H1 (cell line): ENCODE data around the gene GPR150. TPM values are rescaled to one million over a fixed set of nuclear protein-coding genes. Genes with fewer than 3 reads are reported as not detected.

Experiments used
- CTCF ChIA-PET: fragments of 300-600 bp; sonication (Branson Sonifier 250); formaldehyde crosslinking; loops from one replicate; lab custom pipeline; 2021; ENCODE audit not compliant: partially characterized antibody; lab: Charles Lee
- POLR2A ChIA-PET: fragments of 300-600 bp; sonication (Branson Sonifier 250); formaldehyde crosslinking; loops from one replicate; lab custom pipeline; 2021; ENCODE audit warnings: inconsistent platforms; ENCODE audit not compliant: partially characterized antibody; lab: Charles Lee
- DNase-seq, 2 experiments: peaks; one replicate each; pipeline versions ENCODE4 v3.0.0 to v3.0.0-alpha.2; 2010 to 2022; ENCODE audit warnings: low spot score in 2 of 2, low read depth in 1 of 2, mixed read lengths in 1 of 2
- FAIRE-seq: peaks from 2 replicates; lab custom pipeline; 2011; peaks lifted over from hg19 to GRCh38; lab: Jason Lieb, UNC
- H2AFZ ChIP-seq: 2 replicates; pipeline ENCODE4 v1.8.1; 2012; ENCODE audit warnings: low read length, inconsistent platforms
- H2AK5ac ChIP-seq: 2 replicates; pipeline ENCODE4 v1.6.1; 2013; ENCODE audit warnings: low read depth, low read length
- H2BK120ac ChIP-seq: replicated peaks from 2 replicates; pipeline ENCODE3; 2013; ENCODE audit warnings: low read depth, low read length, inconsistent platforms
- H2BK12ac ChIP-seq: 2 replicates; pipeline ENCODE4 v1.6.1; 2013; ENCODE audit warnings: low read depth, low read length
- H2BK15ac ChIP-seq: 2 replicates; pipeline ENCODE4 v1.6.1; 2013; ENCODE audit warnings: low read length
- H2BK20ac ChIP-seq: 2 replicates; pipeline ENCODE4 v1.6.1; 2013; ENCODE audit warnings: low read length
- H2BK5ac ChIP-seq: 2 replicates; pipeline ENCODE4 v1.6.1; 2013; ENCODE audit warnings: low read depth, low read length
- H3K14ac ChIP-seq: 2 replicates; pipeline ENCODE4 v1.6.1; 2013; ENCODE audit warnings: inconsistent platforms; ENCODE audit not compliant: insufficient read length
- H3K18ac ChIP-seq: 2 replicates; pipeline ENCODE4 v1.6.1; 2013; ENCODE audit warnings: low read length; ENCODE audit errors: extremely low read depth
- H3K23ac ChIP-seq: 2 replicates; pipeline ENCODE4 v1.6.1; 2013; ENCODE audit warnings: inconsistent platforms; ENCODE audit not compliant: insufficient read length
- H3K23me2 ChIP-seq: 2 replicates; pipeline ENCODE4 v1.6.1; 2013; ENCODE audit warnings: low read depth, low read length
- H3K27ac ChIP-seq: 2 replicates; pipeline ENCODE4 v1.6.1; 2011; ENCODE audit warnings: low read depth, low read length, inconsistent platforms
- H3K27me3 ChIP-seq, 4 experiments: replicated peaks in 1 of 4; 1 replicate in 1 of 4; 2 replicates in 3 of 4; pipeline versions ENCODE4 v1.6.1 to v1.8.1; 2011 to 2013; ENCODE audit warnings: low read length in 3 of 4, mild to moderate bottlenecking in 3 of 4, inconsistent platforms in 2 of 4, mixed read lengths in 2 of 4, moderate library complexity in 1 of 4; ENCODE audit not compliant: control insufficient read depth in 3 of 4, insufficient read depth in 3 of 4; ENCODE audit errors: extremely low read depth in 1 of 4
- H3K36me3 ChIP-seq, 4 experiments: 2 replicates each; pipeline versions ENCODE4 v1.6.1 to v1.8.1; 2011 to 2013; ENCODE audit warnings: mild to moderate bottlenecking in 4 of 4, low read length in 3 of 4, moderate library complexity in 2 of 4, control low read depth in 1 of 4, inconsistent platforms in 1 of 4; ENCODE audit not compliant: insufficient read depth in 4 of 4, control insufficient read depth in 2 of 4
- H3K4ac ChIP-seq: replicated peaks from 2 replicates; pipeline ENCODE3; 2013; ENCODE audit warnings: low read length, low read depth, mixed read lengths, inconsistent platforms; ENCODE audit not compliant: insufficient read length
- H3K4me1 ChIP-seq, 4 experiments: replicated peaks in 1 of 4; 1 replicate in 1 of 4; 2 replicates in 3 of 4; pipeline versions ENCODE4 v1.6.1 to v1.8.1; 2011 to 2013; ENCODE audit warnings: low read length in 3 of 4, inconsistent platforms in 2 of 4, mixed read lengths in 1 of 4; ENCODE audit not compliant: insufficient read depth in 4 of 4, control insufficient read depth in 3 of 4
- H3K4me2 ChIP-seq, 2 experiments: 2 replicates each; pipeline versions ENCODE4 v1.6.1 to v1.8.1; 2011 to 2013; ENCODE audit warnings: low read depth in 2 of 2, low read length in 2 of 2, control low read depth in 1 of 2, inconsistent platforms in 1 of 2, mild to moderate bottlenecking in 1 of 2; ENCODE audit not compliant: insufficient read depth in 1 of 2
- H3K4me3 ChIP-seq, 4 experiments: fragments of 200-600, 300-600 bp in 1 of 4; sonication (generic), shearing (Covaris generic), sonication (Bioruptor Twin) in 1 of 4; 2 replicates each; pipeline versions ENCODE4 v1.5.1 to v1.8.1; 2011 to 2016; ENCODE audit warnings: low read length in 4 of 4, low read depth in 3 of 4, control low read depth in 2 of 4, inconsistent platforms in 2 of 4, mild to moderate bottlenecking in 2 of 4, mixed read lengths in 1 of 4, moderate library complexity in 1 of 4; ENCODE audit not compliant: insufficient read depth in 2 of 4; ENCODE audit errors: extremely low read depth in 1 of 4
- H3K56ac ChIP-seq: replicated peaks from 2 replicates; pipeline ENCODE3; 2013; ENCODE audit warnings: low read depth, mild to moderate bottlenecking, mixed read lengths, low read length, inconsistent platforms; ENCODE audit not compliant: insufficient read length
- H3K79me1 ChIP-seq: 2 replicates; pipeline ENCODE4 v1.6.1; 2013; ENCODE audit warnings: low read depth, low read length, control low read depth
- H3K79me2 ChIP-seq, 2 experiments: 2 replicates each; pipeline versions ENCODE4 v1.6.1 to v1.8.1; 2012 to 2013; ENCODE audit warnings: low read length in 2 of 2, mild to moderate bottlenecking in 2 of 2, inconsistent platforms in 1 of 2; ENCODE audit not compliant: insufficient read depth in 2 of 2, control insufficient read depth in 1 of 2
- H3K9ac ChIP-seq, 4 experiments: replicated peaks in 1 of 4; 1 replicate in 1 of 4; 2 replicates in 3 of 4; pipeline versions ENCODE4 v1.6.1 to v1.8.1; 2011 to 2013; ENCODE audit warnings: low read depth in 3 of 4, low read length in 3 of 4, control low read depth in 2 of 4, mild to moderate bottlenecking in 2 of 4, moderate library complexity in 2 of 4, inconsistent platforms in 1 of 4; ENCODE audit errors: extremely low read depth in 1 of 4
- H3K9me3 ChIP-seq, 2 experiments: 2 replicates each; pipeline versions ENCODE4 v1.6.1 to v1.8.1; 2012 to 2013; ENCODE audit warnings: mild to moderate bottlenecking in 2 of 2, moderate library complexity in 2 of 2, control low read depth in 1 of 2, inconsistent platforms in 1 of 2, low read depth in 1 of 2, low read length in 1 of 2, mixed read lengths in 1 of 2; ENCODE audit not compliant: insufficient read depth in 2 of 2
- H4K20me1 ChIP-seq, 2 experiments: replicated peaks in 1 of 2; 2 replicates each; pipeline versions ENCODE3 to v1.8.1; 2011 to 2013; ENCODE audit warnings: inconsistent platforms in 2 of 2, low read length in 2 of 2, mild to moderate bottlenecking in 1 of 2; ENCODE audit not compliant: insufficient read depth in 2 of 2, control insufficient read depth in 1 of 2
- H4K5ac ChIP-seq: 2 replicates; pipeline ENCODE4 v1.6.1; 2013; ENCODE audit warnings: low read length, low read depth, mixed read lengths, inconsistent platforms; ENCODE audit not compliant: insufficient read length
- H4K8ac ChIP-seq: 2 replicates; pipeline ENCODE4 v1.8.0; 2013; ENCODE audit warnings: mild to moderate bottlenecking, moderate library complexity, low read length, inconsistent platforms; ENCODE audit not compliant: insufficient read depth; ENCODE audit errors: extremely low read depth
- H4K91ac ChIP-seq: replicated peaks from 2 replicates; pipeline ENCODE3; 2013; ENCODE audit warnings: low read length, mixed read lengths, inconsistent platforms; ENCODE audit not compliant: insufficient read length
- BCL11A ChIP-seq, 2 experiments: IDR thresholded peaks; one replicate each; pipeline ENCODE4 v1.6.1; 2011; ENCODE audit warnings: low read depth in 2 of 2, low read length in 2 of 2, mild to moderate bottlenecking in 2 of 2
- CBX5 ChIP-seq: fragments of 300-800, 300-1000 bp; sonication (generic); IDR thresholded peaks from 2 replicates; pipeline ENCODE4 v1.7.1; 2016; ENCODE audit warnings: antibody characterized with exemption, low read length, low read depth
- FOSL1 ChIP-seq: IDR thresholded peaks from 2 replicates; pipeline ENCODE4 v1.6.1; 2011; ENCODE audit warnings: mild to moderate bottlenecking, low read depth, low read length, moderate library complexity; ENCODE audit not compliant: insufficient read depth
- KDM4A ChIP-seq: IDR thresholded peaks from one replicate; pipeline ENCODE4 v1.7.1; 2012; ENCODE audit warnings: low read depth, mild to moderate bottlenecking, moderate library complexity, low read length, inconsistent platforms; ENCODE audit not compliant: severe bottlenecking
- MAX ChIP-seq: IDR thresholded peaks from 2 replicates; pipeline ENCODE4 v1.6.1; 2012; ENCODE audit warnings: inconsistent platforms
- RXRA ChIP-seq: IDR thresholded peaks from 2 replicates; pipeline ENCODE4 v1.6.1; 2011; ENCODE audit warnings: low read depth, mild to moderate bottlenecking, low read length, moderate library complexity; ENCODE audit not compliant: insufficient read depth
- SIN3A ChIP-seq, 2 experiments: IDR thresholded peaks in 1 of 2; conservative IDR thresholded peaks in 1 of 2; 2 replicates each; pipeline ENCODE4 v1.6.1; 2011 to 2012; ENCODE audit warnings: low read length in 2 of 2, improper control_type of control experiment in 1 of 2, low read depth in 1 of 2, mild to moderate bottlenecking in 1 of 2
- SP2 ChIP-seq: IDR thresholded peaks from 2 replicates; pipeline ENCODE4 v1.6.1; 2012; ENCODE audit warnings: mild to moderate bottlenecking, low read length, inconsistent platforms
- SRF ChIP-seq: IDR thresholded peaks from 2 replicates; pipeline ENCODE4 v1.6.1; 2011; ENCODE audit warnings: mild to moderate bottlenecking, low read depth, low read length, moderate library complexity
- TAF7 ChIP-seq: optimal IDR thresholded peaks from 2 replicates; pipeline ENCODE3; 2011; ENCODE audit warnings: low read depth, mild to moderate bottlenecking, inconsistent platforms, low read length, moderate library complexity, borderline replicate concordance
- YY1 ChIP-seq: IDR thresholded peaks from 2 replicates; pipeline ENCODE4 v1.6.1; 2011; ENCODE audit warnings: low read depth, mild to moderate bottlenecking, low read length
- WGBS, 2 experiments: shearing (Covaris generic) in 1 of 2; methylation state at CpG; one replicate each; pipeline versions ENCODE4 v1.1.6 to v1.1.7; 2013 to 2015; ENCODE audit warnings: low lambda C conversion rate in 2 of 2, mixed read lengths in 2 of 2, inconsistent platforms in 1 of 2, low coverage in 1 of 2, missing lambda C conversion rate in 1 of 2; ENCODE audit not compliant: insufficient replicate concordance in 2 of 2, insufficient coverage in 1 of 2, insufficient read length in 1 of 2; ENCODE audit errors: extremely low coverage in 1 of 2, missing lambda C conversion rate in 1 of 2; 5-methylcytosine and 5-hydroxymethylcytosine counted together
- polyA plus RNA-seq, 7 experiments: library from polyadenylated mRNA; depleted of rRNA in 3 of 7; stranded (reverse) in 5 of 7; unstranded in 2 of 7; fragments of >200 nt in 5 of 7; fragments of 200-250 nt in 2 of 7; gene quantifications; 1 replicate in 5 of 7; 2 replicates in 1 of 7; 4 replicates in 1 of 7; pipeline versions ENCODE4 v1.2.1 to v1.2.3, GENCODE V29; 2011 to 2013; ENCODE audit warnings: missing spikeins in 2 of 7, mixed read lengths in 2 of 7
- total RNA-seq: library from RNA; stranded (reverse); fragmentation: NEBNext Ultra II Directional; extraction: Animal tissue kit (Norgen Biotek cat#: 25700); gene quantifications from 2 replicates; pipeline ENCODE4 v1.2.1, GENCODE V29; 2021

Gene GPR150
- total and polyA plus RNA-seq, 2 of the 8 experiments (the other 6 are each of a cell fraction or from before 2014, with no cell fraction given) = 0.14 TPM; not detected in 1

- H3K9ac ChIP-seq = no peak overlapping the region
- no peak overlapping the region for H3K18ac ChIP-seq
- H2BK12ac ChIP-seq = no peak overlapping the region
- H3K79me1 ChIP-seq = no peaks in the 10 kb centered on the region
- H3K14ac ChIP-seq = no peak overlapping the region
- ChIA-PET CTCF (no interaction called here), POLR2A (no interaction called here)
- H3K4me3 ChIP-seq = no peak overlapping the region
- no peak overlapping the region for H2BK20ac ChIP-seq
- WGBS, 2 experiments = 90% methylated on average over 5 of the region's 5 CpGs; no CpG with 5 or more reads in 1 of the 2 experiments
- H2BK15ac ChIP-seq = no peak overlapping the region
- no peaks in the 10 kb centered on the region; a peak in 2 of 8 replicates for H3K36me3 ChIP-seq
- H3K4me2 ChIP-seq = no peak overlapping the region
- H2BK5ac ChIP-seq = no peak overlapping the region
- H3K23ac ChIP-seq = no peak overlapping the region
- no peaks in the 10 kb centered on the region for H3K23me2 ChIP-seq
- H2AK5ac ChIP-seq = no peak overlapping the region
- H2AFZ ChIP-seq = no peak overlapping the region
- H2BK120ac ChIP-seq = no peak overlapping the region
- no peak overlapping the region for H4K5ac ChIP-seq
- DNase-seq = no peak
- no peaks in the 10 kb centered on the region for H3K27me3 ChIP-seq
- no peak overlapping the region for H4K91ac ChIP-seq
- no peak overlapping the region for H3K27ac ChIP-seq
- no peaks in the 10 kb centered on the region for H4K20me1 ChIP-seq
- H3K9me3 ChIP-seq = no peaks in the 10 kb centered on the region
- TF ChIP-seq YY1 (no peak), MAX (no peak), BCL11A (IDR thresholded peaks at IDR 0.05; ENCODE audit: low read depth in 2 of 2, low read length in 2 of 2) (no peak), TAF7 (no peak), SIN3A (conservative IDR thresholded peaks at IDR 0.05 in 1 of 2, IDR thresholded peaks at IDR 0.05 in 1 of 2; ENCODE audit: low read depth in 1 of 2, low read length in 2 of 2) (no peak), RXRA (no peak), KDM4A (no peak), FOSL1 (no peak), SP2 (no peak), SRF (no peak), CBX5 (no peak)
- no peaks in the 10 kb centered on the region for H3K79me2 ChIP-seq
- no peak overlapping the region for H4K8ac ChIP-seq
- no peak overlapping the region for H3K56ac ChIP-seq
- H3K4me1 ChIP-seq = no peaks in the 10 kb centered on the region
- no peak overlapping the region for H3K4ac ChIP-seq
- FAIRE-seq = no peak
Measured at GRCh38 chr5:95605786-95606185, 14.1 kb upstream of the GPR150 start.
